Thyroid gland (tissue), 4 donors: ENCODE results near the gene GRPEL1. TPM values are rescaled to one million over a fixed set of nuclear protein-coding genes. Genes with fewer than 3 reads are reported as not detected.
"Not testable (repeated sequence)": the region's sequence is repeated elsewhere in the genome, so short reads cannot be mapped to it uniquely, and the experiment has no call there.

Experiments
- DNase-seq, 2 donors: peaks; one replicate each; pipeline ENCODE4 v3.0.0-alpha.2; 2019
- H3K27ac ChIP-seq, 3 donors: fragments of 200-600 bp; sonication (generic); 1 replicate in 2 of 3; 2 replicates in 1 of 3; pipeline ENCODE4 v1.5.1; 2016 to 2019; ENCODE audit warnings: mild to moderate bottlenecking in 1 of 3, moderate library complexity in 1 of 3
- H3K27me3 ChIP-seq: fragments of 200-600 bp; sonication (generic); one replicate; pipeline ENCODE4 v1.5.1; 2019
- H3K36me3 ChIP-seq, 2 donors: fragments of 200-600 bp; sonication (generic); one replicate each; pipeline ENCODE4 v1.5.1; 2016 to 2019
- H3K4me1 ChIP-seq, 2 donors: fragments of 200-600 bp; sonication (generic); one replicate each; pipeline ENCODE4 v1.5.1; 2017 to 2019
- H3K4me3 ChIP-seq, 3 donors: fragments of 200-600 bp; sonication (generic); replicated peaks in 1 of 3; 1 replicate in 2 of 3; 2 replicates in 1 of 3; pipeline ENCODE4 v1.5.1; 2016; ENCODE audit warnings: mild to moderate bottlenecking in 1 of 3
- H3K9me3 ChIP-seq: fragments of 200-600 bp; sonication (generic); one replicate; pipeline ENCODE4 v1.5.1; 2017
- CTCF ChIP-seq, 6 experiments: fragments of 200-600 bp in 3 of 6; fragments of 450-650 bp in 3 of 6; sonication (generic) in 3 of 6; IDR thresholded peaks; one replicate each; pipeline ENCODE4 v1.5.1; 2016 to 2019; ENCODE audit warnings: antibody characterized with exemption in 6 of 6, mild to moderate bottlenecking in 2 of 6, inconsistent platforms in 1 of 6, moderate library complexity in 1 of 6
- POLR2A ChIP-seq, 2 donors: fragments of 450-650 bp; IDR thresholded peaks; one replicate each; pipeline ENCODE4 v1.6.1; 2017; ENCODE audit warnings: antibody characterized with exemption in 2 of 2, mild to moderate bottlenecking in 2 of 2, moderate library complexity in 1 of 2
- WGBS, 2 donors: methylation state at CpG; one replicate each; pipeline ENCODE4 v1.1.5; 2017; 5-methylcytosine and 5-hydroxymethylcytosine counted together
- intact Hi-C: fragments of 100-400 bp; cut with DNase I; formaldehyde crosslinking; loops from one replicate; pipeline ENCODE4 v1.15.1; 2023
- total RNA-seq, 4 donors: library from RNA; depleted of rRNA; stranded (reverse); fragments of >200 nt; gene quantifications; one replicate each; pipeline ENCODE4 v1.2.3, GENCODE V29; 2016

Gene GRPEL1
- total RNA-seq, 4 donors from 2014 or later = 13.4 to 21.9 (median 17.5) TPM

DNA sequence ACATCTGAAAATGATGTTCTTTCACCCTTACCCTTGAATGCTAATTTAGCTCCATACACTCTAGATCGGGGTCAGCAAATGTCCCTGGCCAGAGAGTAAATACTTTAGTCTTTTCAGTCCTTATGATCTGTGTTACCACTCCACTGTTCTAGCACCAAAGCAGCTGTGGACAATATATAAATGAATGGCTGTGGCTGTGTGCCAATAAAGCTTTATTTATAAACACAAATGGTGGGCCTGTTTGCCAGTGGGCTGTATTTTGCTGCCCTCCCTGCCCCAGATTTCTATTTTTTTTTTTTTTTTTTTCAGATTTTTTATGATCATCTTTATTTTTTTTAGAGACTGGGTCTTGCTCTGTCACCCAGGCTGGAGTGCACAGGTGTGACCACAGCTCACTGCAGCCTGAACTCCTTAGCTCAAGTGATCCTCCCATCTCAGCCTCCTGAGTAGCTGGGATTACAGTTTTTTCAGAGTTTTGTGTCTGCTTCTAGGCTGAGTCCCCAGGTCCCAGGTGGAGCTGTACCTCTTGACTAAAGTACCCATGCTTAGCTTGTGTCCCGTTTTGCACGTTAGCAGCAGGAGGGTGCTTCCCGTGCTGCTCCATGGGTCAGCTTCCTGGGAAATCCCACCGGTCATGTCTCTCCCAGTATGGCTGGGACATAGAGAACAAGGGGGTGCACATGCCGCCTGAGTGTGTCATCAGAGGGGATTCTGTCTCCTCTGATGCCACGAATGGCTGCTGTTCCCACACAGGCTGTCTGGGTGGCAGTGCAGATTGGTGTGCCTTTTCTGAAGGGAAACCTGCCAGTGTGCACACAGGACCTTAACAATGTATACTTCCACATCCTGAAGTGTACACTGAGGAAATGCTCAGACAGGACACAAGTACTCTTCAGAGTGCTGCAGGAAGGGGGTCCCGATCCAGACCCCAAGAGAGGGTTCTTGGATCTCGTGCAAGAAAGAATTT lies 16.0 kb upstream of the GRPEL1 start:
- Histone ChIP-seq H3K4me1 (no peaks in the 10 kb centered on the region), H3K27ac (no peak overlapping the region), H3K4me3 (no peak overlapping the region), H3K9me3 (no peaks in the 10 kb centered on the region), H3K36me3 (no peaks in the 10 kb centered on the region), H3K27me3 (no peaks in the 10 kb centered on the region)
- intact Hi-C loops = no loop called here
- TF ChIP-seq CTCF (IDR thresholded peaks at IDR 0.05) (no peak), POLR2A (IDR thresholded peaks at IDR 0.05) (no peak)
- 48 to 51% methylated on average over 6 to 7 of the region's 9 CpGs for WGBS, 2 donors
- DNase-seq = no peak

DNA sequence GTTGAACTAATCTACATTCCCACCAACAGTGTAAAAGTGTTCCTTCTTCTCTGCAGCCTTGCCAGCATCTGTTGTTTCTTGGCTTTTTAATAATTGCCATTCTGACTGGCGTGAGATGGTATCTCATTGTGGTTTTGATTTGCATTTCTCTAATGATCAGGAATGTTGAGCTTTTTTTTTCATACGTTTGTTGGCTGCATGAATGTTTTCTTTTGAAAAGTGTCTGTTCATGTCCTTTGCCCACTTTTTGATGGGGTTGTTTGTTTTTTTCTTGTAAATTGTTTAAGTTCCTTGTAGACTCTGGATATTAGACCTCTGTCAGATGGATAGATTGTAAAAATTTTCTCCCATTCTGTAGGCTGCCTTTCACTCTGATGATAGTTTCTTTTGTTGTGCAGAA lies 12.0 kb upstream of the GRPEL1 start:
- WGBS, 2 donors = 81 to 86% methylated on average over 2 of the region's 2 CpGs
- H3K36me3 ChIP-seq, H3K9me3 ChIP-seq, H3K27me3 ChIP-seq, H3K27ac ChIP-seq, DNase-seq, H3K4me1 ChIP-seq, H3K4me3 ChIP-seq: not testable (repeated sequence)
- intact Hi-C loops = loop anchor here (10.0 kb wide), 1 partner anchor 175 kb away; the partner anchor contains the start of gene TBC1D14

DNA sequence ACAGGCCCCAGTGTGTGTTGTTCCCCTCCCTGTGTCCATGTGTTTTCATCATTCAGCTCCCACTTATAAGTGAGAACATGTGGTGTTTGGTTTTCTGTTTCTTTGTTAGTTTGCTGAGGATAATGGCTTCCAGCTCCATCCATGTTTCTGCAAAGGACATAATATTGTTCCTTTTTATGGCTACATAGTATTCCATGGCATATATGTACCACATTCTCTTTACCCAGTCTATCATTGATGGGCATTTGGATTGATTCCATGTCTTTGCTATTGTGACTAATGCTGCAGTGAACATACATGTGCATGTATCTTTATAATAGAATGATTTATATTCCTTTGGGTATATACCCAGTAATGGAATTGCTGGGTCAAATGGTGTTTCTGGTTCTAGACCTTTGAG lies 11.6 kb upstream of the GRPEL1 start:
- intact Hi-C loops = loop anchor here (10.0 kb wide), 1 partner anchor 175 kb away; the partner anchor contains the start of gene TBC1D14
- not testable (repeated sequence) for H3K4me3 ChIP-seq

DNA sequence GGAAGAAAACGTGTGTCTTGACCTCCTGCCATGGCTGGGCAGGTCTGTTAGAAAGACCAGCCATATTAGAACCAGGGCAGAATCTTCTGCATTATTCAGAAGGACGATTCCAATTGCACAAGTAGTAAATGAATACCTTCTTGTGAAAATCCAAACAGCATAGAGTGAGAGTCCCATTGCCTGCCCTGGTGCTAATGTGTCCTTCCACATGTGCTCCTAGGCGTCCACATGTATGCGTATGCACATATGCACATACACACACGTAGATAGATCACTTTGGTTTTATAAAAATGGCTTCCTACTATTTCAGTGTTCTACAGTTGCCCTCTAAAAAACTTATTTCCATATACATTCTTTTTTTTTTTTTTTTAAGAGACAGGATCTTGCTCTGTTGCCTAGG lies 10.2 kb upstream of the GRPEL1 start:
- Histone ChIP-seq H3K4me1 (no peaks in the 10 kb centered on the region), H3K9me3 (no peaks in the 10 kb centered on the region), H3K4me3 (no peak overlapping the region), H3K27me3 (no peaks in the 10 kb centered on the region), H3K36me3 (no peaks in the 10 kb centered on the region), H3K27ac (no peak overlapping the region)
- intact Hi-C loops = loop anchor here (10.0 kb wide), 1 partner anchor 173 kb away; the partner anchor contains the start of gene TBC1D14
- WGBS, 2 donors = 88 to 89% methylated on average over 5 of the region's 5 CpGs
- no peak for DNase-seq
- TF ChIP-seq POLR2A (IDR thresholded peaks at IDR 0.05) (no peak), CTCF (IDR thresholded peaks at IDR 0.05) (no peak)

More for the DNA sequence above, 11.6 kb upstream of the GRPEL1 start:
- not testable (repeated sequence) for H3K27ac ChIP-seq, H3K36me3 ChIP-seq, H3K27me3 ChIP-seq, H3K9me3 ChIP-seq, H3K4me1 ChIP-seq, DNase-seq

DNA sequence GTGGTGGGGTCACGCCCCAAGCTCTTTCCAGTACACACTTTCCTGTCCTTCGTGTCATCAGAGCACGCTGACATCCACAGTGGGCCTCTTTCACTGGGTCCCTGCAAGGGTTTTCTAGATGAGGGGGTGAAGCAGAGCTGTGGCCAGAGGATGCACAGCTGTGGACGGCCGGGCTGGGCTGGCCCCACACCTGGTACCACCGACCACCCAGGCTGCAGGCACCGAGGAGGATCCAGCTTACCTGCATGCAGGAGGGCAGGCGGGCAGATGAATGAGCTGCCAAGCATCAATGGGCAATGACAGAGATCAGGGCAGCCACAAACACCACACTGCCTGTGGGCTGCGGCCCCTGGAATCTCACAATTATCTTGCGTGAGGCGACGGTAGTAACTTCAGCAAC lies 9.5 kb upstream of the GRPEL1 start:
- WGBS, 2 donors = 89 to 97% methylated on average over 12 of the region's 12 CpGs
- TF ChIP-seq POLR2A (IDR thresholded peaks at IDR 0.05) (no peak), CTCF (IDR thresholded peaks at IDR 0.05) (no peak)
- no peak overlapping the region for H3K27ac ChIP-seq
- no peak for DNase-seq
- no peaks in the 10 kb centered on the region for H3K9me3 ChIP-seq
- no peak overlapping the region for H3K4me3 ChIP-seq
- intact Hi-C loops = loop anchor here (10.0 kb wide), 1 partner anchor 173 kb away; the partner anchor contains the start of gene TBC1D14
- H3K36me3 ChIP-seq = no peaks in the 10 kb centered on the region
- H3K27me3 ChIP-seq = no peaks in the 10 kb centered on the region
- no peaks in the 10 kb centered on the region for H3K4me1 ChIP-seq

- DNase-seq = no peak
- no peaks in the 10 kb centered on the region for H3K9me3 ChIP-seq
- no peaks in the 10 kb centered on the region for H3K4me1 ChIP-seq
- no peaks in the 10 kb centered on the region for H3K27me3 ChIP-seq
- H3K27ac ChIP-seq = no peak overlapping the region
- H3K4me3 ChIP-seq = no peak overlapping the region
- TF ChIP-seq POLR2A (IDR thresholded peaks at IDR 0.05) (no peak), CTCF (IDR thresholded peaks at IDR 0.05) (no peak)
- intact Hi-C loops = loop anchor here (10.0 kb wide), 1 partner anchor 172 kb away; the partner anchor contains the start of gene TBC1D14
- no peaks in the 10 kb centered on the region for H3K36me3 ChIP-seq
- WGBS, 2 donors = 79 to 84% methylated on average over 5 of the region's 6 CpGs
Observed at GRCh38 chr4:7076696-7077082, 8.8 kb upstream of the GRPEL1 start.
